ENCODE data around the gene GOLGA7B.

- TF ChIP-seq POLR2AphosphoS5 (IDR thresholded peaks at IDR 0.05; ENCODE audit: low read depth, low read length) = no peak
- TF ChIP-seq CTCF (IDR thresholded peaks at IDR 0.05) = no peak
Measured at GRCh38 chr10:97920865-97921264, 71.2 kb downstream of the GOLGA7B start.
